GM06990 (cell line): ENCODE data around the gene UBE3B.

Experiments used
- DNase-seq: peaks from one replicate; pipeline ENCODE4 v3.0.0-alpha.2; 2011; ENCODE audit not compliant: insufficient read length; ENCODE audit errors: extremely low read depth
- H3K27me3 ChIP-seq: replicated peaks from 2 replicates; pipeline ENCODE4 v1.6.0; 2011; ENCODE audit warnings: low read length; ENCODE audit not compliant: control insufficient read depth, insufficient read depth
- H3K36me3 ChIP-seq: 2 replicates; pipeline ENCODE4 v1.5.1; 2011; ENCODE audit warnings: low read length; ENCODE audit not compliant: control insufficient read depth, insufficient read depth
- H3K4me3 ChIP-seq: replicated peaks from 2 replicates; pipeline ENCODE4 v1.5.1; 2011; ENCODE audit warnings: low read depth, mild to moderate bottlenecking, control low read depth, low read length
- TF ChIP-seq, protein P1 (sequence below): IDR thresholded peaks from 2 replicates; pipeline ENCODE4 v1.5.1; 2011; ENCODE audit warnings: low read length, control low read depth, mild to moderate bottlenecking, inconsistent platforms; ENCODE audit not compliant: insufficient read depth, poor library complexity, severe bottlenecking

UBE3B gene

DNA sequence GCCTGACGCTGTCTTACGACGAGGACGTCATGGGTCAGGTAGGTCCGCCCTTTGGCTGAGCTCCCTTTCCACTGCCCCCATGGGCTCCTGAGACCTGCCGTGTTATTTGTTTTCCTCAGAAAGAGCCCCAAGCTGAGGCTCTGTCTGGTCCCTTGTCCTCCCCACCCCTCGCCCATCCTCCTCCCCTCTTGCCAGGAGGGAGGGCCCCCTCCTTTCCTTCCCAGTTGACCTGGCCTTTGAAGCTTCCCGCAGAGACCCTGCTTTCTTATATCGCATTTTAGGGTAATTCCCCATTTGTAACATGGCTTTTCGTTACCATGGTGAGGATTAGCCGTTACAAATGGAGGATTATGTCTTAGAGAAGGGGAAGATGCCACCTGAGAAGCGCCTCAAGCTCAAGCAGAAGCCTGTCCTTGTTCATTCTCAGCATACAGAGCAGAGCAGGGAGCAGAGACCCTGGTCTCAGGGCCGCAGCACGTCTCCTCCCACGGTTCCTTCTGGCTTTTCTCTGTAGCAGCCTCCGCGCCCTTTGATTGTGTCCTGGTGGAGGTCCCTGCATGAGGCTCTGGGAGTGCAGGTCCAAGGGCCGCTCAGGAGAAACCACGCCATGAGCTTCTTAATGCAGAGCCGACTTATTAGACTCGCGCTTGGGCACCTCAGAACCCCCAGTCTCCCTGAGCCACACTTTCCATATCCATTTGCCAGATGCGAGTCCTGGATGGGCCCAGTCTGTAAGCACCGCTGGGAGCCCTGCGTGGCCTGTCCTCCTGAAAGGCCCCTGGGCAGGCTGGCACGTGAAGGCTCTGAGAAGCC is 47.2 kb downstream of the UBE3B start:
- no peak overlapping the region for H3K4me3 ChIP-seq
- DNase-seq, result no peak
- H3K36me3 ChIP-seq, result peaks cover 30% of the 10 kb centered on the region
- TF ChIP-seq, protein P1, sequence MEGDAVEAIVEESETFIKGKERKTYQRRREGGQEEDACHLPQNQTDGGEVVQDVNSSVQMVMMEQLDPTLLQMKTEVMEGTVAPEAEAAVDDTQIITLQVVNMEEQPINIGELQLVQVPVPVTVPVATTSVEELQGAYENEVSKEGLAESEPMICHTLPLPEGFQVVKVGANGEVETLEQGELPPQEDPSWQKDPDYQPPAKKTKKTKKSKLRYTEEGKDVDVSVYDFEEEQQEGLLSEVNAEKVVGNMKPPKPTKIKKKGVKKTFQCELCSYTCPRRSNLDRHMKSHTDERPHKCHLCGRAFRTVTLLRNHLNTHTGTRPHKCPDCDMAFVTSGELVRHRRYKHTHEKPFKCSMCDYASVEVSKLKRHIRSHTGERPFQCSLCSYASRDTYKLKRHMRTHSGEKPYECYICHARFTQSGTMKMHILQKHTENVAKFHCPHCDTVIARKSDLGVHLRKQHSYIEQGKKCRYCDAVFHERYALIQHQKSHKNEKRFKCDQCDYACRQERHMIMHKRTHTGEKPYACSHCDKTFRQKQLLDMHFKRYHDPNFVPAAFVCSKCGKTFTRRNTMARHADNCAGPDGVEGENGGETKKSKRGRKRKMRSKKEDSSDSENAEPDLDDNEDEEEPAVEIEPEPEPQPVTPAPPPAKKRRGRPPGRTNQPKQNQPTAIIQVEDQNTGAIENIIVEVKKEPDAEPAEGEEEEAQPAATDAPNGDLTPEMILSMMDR, result no peak
- H3K27me3 ChIP-seq, result no peaks in the 10 kb centered on the region

DNA sequence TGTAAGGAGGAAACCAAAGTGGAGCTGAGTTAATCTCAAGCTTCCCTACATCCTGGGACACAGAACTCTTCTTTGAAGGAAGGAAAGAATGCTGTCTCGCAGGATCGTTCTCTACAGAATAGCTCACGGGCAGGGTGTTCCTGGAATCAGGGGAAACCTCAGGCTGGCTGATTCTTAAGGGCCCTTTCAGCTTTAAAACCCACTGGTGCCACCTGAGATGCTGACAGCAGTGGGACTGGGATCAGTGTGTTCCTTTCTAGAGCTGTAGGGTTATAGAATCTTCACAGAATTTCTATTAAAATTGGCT is 47.8 kb downstream of the UBE3B start:
- TF ChIP-seq, protein P1, result no peak
- no peaks in the 10 kb centered on the region for H3K27me3 ChIP-seq
- DNase-seq, result no peak
- H3K4me3 ChIP-seq, result no peak overlapping the region
- peaks cover 27% of the 10 kb centered on the region for H3K36me3 ChIP-seq

DNA sequence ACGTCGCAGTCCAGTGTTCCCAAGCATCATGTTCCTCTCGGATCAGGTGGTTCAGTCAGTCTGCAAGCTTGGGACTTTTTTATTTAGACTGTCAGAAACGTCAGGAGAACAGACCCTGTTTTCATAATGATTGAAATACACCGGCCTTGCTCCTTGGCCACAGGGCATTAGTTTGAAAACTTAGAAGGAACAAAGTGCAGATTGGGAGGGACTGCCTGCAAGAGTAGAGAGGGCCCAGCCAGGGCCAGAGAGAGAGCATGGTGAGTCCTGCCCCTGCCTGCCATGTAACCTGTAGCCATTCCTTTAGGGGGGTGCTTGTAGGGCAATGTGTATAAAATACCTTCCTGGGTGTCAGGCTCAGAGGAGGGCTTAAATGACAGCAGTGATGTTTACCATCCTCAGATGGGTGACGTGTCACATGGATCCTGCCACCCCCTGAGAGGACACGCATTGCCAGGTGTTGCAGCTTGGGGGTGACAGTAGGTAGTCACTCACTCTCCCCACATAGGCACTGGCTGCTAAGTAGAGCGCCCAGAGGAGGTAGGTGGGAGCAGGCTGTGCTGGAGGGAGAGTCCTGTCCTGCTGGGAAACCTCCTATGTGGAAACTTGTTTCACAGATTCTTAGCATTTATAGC is 50.2 kb downstream of the UBE3B start:
- TF ChIP-seq, protein P1, result no peak
- DNase-seq, result no peak
- no peaks in the 10 kb centered on the region for H3K27me3 ChIP-seq
- H3K36me3 ChIP-seq, result peaks cover 19% of the 10 kb centered on the region
- H3K4me3 ChIP-seq, result no peak overlapping the region

DNA sequence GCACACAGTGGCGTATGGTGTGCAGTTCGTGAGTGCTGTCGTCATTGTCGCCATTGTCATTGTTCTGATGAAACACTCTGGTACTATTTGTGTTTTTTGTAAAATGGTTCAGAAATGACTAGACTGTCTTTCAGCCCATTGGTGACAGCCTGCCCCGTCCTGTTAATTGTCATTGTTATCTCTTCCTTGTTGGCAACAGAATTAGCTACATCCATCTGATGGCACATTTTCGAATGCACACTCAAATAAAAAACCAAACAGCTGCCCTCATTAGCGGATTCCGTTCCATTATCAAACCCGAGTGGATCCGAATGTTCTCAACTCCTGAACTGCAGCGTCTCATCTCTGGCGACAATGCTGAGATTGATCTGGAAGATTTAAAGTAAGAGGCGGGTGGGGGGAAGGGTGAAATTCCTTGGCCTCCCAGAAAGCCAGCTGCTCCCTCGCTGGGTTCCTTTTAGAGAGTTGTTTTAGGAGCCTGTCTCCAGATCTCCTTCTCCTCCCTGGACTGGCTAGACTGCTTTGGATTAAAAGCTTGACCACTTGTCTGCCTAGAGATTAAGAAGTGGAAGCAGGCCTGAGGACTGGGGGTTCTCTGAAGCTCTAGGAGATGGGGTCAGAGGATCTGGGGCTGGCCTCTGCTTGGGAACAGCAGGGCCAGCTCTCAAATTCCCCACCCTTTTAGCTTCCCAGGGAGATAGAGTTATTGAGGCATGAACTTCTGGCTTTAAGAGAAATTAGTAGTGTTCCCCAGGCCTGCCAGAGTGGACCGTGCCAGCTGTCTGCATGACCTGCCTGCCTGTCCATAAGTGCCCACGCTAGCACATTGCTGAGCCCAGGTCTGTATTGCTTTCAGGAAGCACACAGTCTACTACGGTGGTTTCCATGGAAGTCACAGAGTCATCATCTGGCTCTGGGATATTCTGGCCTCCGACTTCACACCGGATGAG is 52.5 kb downstream of the UBE3B start:
- no peaks in the 10 kb centered on the region for H3K27me3 ChIP-seq
- TF ChIP-seq, protein P1, result no peak
- no peak for DNase-seq
- no peak overlapping the region for H3K4me3 ChIP-seq
- H3K36me3 ChIP-seq, result peaks cover 5% of the 10 kb centered on the region

DNA sequence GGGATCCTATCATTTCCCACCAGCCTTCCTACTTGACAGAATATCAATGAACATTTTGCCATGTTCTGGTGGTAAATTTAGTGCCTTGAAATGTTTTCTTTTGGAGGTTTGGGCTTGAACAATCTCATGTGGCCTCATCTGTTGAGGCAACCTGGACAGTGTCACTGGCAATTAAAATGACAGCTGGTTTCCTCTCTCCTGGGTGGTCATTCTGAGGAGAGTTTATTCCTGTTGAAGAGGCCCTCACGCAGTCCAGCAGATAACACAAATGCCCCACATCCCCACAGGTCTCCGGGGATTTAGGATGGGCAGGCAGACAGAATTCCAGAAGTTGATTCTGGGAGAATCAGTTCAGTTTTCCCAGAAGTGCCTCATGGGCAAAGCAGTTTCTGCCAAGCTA is 54.0 kb downstream of the UBE3B start:
- TF ChIP-seq, protein P1, result no peak
- H3K27me3 ChIP-seq, result no peaks in the 10 kb centered on the region
- peaks cover 6% of the 10 kb centered on the region for H3K36me3 ChIP-seq
- H3K4me3 ChIP-seq, result no peak overlapping the region
- no peak for DNase-seq
